Tibial artery (tissue), 4 donors: ENCODE data around the gene DDX31.

Experiments used
- DNase-seq, 2 donors: peaks; one replicate each; pipeline ENCODE4 v3.0.0-alpha.2; 2019
- H3K27ac ChIP-seq, 2 donors: fragments of 200-600 bp; sonication (generic) in 1 of 2; 1 replicate in 1 of 2; 2 replicates in 1 of 2; pipeline ENCODE4 v1.5.1; 2018 to 2019; ENCODE audit warnings: mild to moderate bottlenecking in 1 of 2
- H3K27me3 ChIP-seq, 2 donors: fragments of 200-600 bp; sonication (generic) in 1 of 2; one replicate each; pipeline versions ENCODE4 v1.5.1 to v1.6.0; 2016 to 2019
- H3K36me3 ChIP-seq, 3 donors: fragments of 200-600 bp; sonication (generic) in 2 of 3; one replicate each; pipeline ENCODE4 v1.5.1; 2016 to 2019; ENCODE audit warnings: mild to moderate bottlenecking in 2 of 3
- H3K4me1 ChIP-seq, 4 donors: fragments of 200-600 bp; sonication (generic) in 2 of 4; 1 replicate in 3 of 4; 2 replicates in 1 of 4; pipeline ENCODE4 v1.5.1; 2016 to 2019
- H3K4me3 ChIP-seq, 2 donors: fragments of 200-600 bp; sonication (generic) in 1 of 2; 1 replicate in 1 of 2; 2 replicates in 1 of 2; pipeline ENCODE4 v1.5.1; 2018 to 2019; ENCODE audit warnings: mild to moderate bottlenecking in 2 of 2
- H3K9me3 ChIP-seq, 3 donors: fragments of 200-600 bp; sonication (generic) in 1 of 3; one replicate each; pipeline ENCODE4 v1.5.1; 2016 to 2019
- CTCF ChIP-seq, 2 experiments: fragments of 200-600 bp in 1 of 2; fragments of 450-650 bp in 1 of 2; IDR thresholded peaks; one replicate each; pipeline ENCODE4 v1.5.1; 2017 to 2019; ENCODE audit warnings: antibody characterized with exemption in 2 of 2, mild to moderate bottlenecking in 1 of 2, moderate library complexity in 1 of 2
- intact Hi-C: fragments of 100-400 bp; cut with DNase I; formaldehyde crosslinking; loops from one replicate; pipeline ENCODE4 v1.15.0; 2023; ENCODE audit warnings: low total_unique reads

The DDX31 gene

GRCh38 chr9:132648283-132648682, 21.5 kb downstream of the DDX31 start:
- no peak for TF ChIP-seq CTCF (IDR thresholded peaks at IDR 0.05)
- intact Hi-C loops: no loop called here
- Histone ChIP-seq H3K36me3 (peaks cover 73 to 90% (median 89%) of the 10 kb centered on the region in 3 donors), H3K9me3 (no peaks in the 10 kb centered on the region), H3K4me1 (no peaks in the 10 kb centered on the region), H3K4me3 (no peak overlapping the region), H3K27ac (no peak overlapping the region), H3K27me3 (no peaks in the 10 kb centered on the region)
- DNase-seq: no peak

GRCh38 chr9:132647806-132648205, 22.0 kb downstream of the DDX31 start:
- H3K9me3 ChIP-seq: no peaks in the 10 kb centered on the region
- no peak for TF ChIP-seq CTCF (IDR thresholded peaks at IDR 0.05)
- DNase-seq: no peak
- H3K27ac ChIP-seq: no peak overlapping the region
- intact Hi-C loops: no loop called here
- H3K4me1 ChIP-seq: no peaks in the 10 kb centered on the region
- H3K4me3 ChIP-seq: no peak overlapping the region
- peaks cover 73 to 94% (median 93%) of the 10 kb centered on the region in 3 donors for H3K36me3 ChIP-seq
- H3K27me3 ChIP-seq: no peaks in the 10 kb centered on the region

GRCh38 chr9:132647355-132647754, 22.4 kb downstream of the DDX31 start:
- no peak overlapping the region for H3K27ac ChIP-seq
- no peak for TF ChIP-seq CTCF (IDR thresholded peaks at IDR 0.05)
- intact Hi-C loops: no loop called here

GRCh38 chr9:132646726-132647125, 23.1 kb downstream of the DDX31 start:
- Histone ChIP-seq H3K27ac (no peak overlapping the region), H3K27me3 (no peaks in the 10 kb centered on the region), H3K4me1 (no peaks in the 10 kb centered on the region), H3K36me3 (peaks cover 70 to 90% (median 87%) of the 10 kb centered on the region in 3 donors), H3K4me3 (no peak overlapping the region), H3K9me3 (no peaks in the 10 kb centered on the region)
- TF ChIP-seq CTCF (IDR thresholded peaks at IDR 0.05): no peak
- DNase-seq: no peak
- intact Hi-C loops: no loop called here

More at GRCh38 chr9:132647355-132647754, 22.4 kb downstream of the DDX31 start:
- Histone ChIP-seq H3K27me3 (no peaks in the 10 kb centered on the region), H3K36me3 (peaks cover 70 to 90% (median 89%) of the 10 kb centered on the region in 3 donors), H3K4me1 (no peaks in the 10 kb centered on the region), H3K4me3 (no peak overlapping the region), H3K9me3 (no peaks in the 10 kb centered on the region)
- DNase-seq: no peak

- H3K9me3 ChIP-seq: no peaks in the 10 kb centered on the region
- no peak overlapping the region for H3K27ac ChIP-seq
- intact Hi-C loops: no loop called here
- DNase-seq: no peak
- no peaks in the 10 kb centered on the region for H3K27me3 ChIP-seq
- no peaks in the 10 kb centered on the region for H3K4me1 ChIP-seq
- peaks cover 77 to 92% (median 87%) of the 10 kb centered on the region in 3 donors for H3K36me3 ChIP-seq
- H3K4me3 ChIP-seq: no peak overlapping the region
- no peak for TF ChIP-seq CTCF (IDR thresholded peaks at IDR 0.05)
These were observed 24.1 kb downstream of the DDX31 start for GRCh38 chr9:132645711-132646110.

- Histone ChIP-seq H3K27me3 (no peaks in the 10 kb centered on the region), H3K4me3 (no peak overlapping the region), H3K36me3 (peaks cover 77 to 92% (median 87%) of the 10 kb centered on the region in 3 donors), H3K9me3 (no peaks in the 10 kb centered on the region), H3K27ac (no peak overlapping the region), H3K4me1 (no peaks in the 10 kb centered on the region)
- no peak for DNase-seq
- TF ChIP-seq CTCF (IDR thresholded peaks at IDR 0.05): no peak
- intact Hi-C loops: no loop called here
These were observed 24.5 kb downstream of the DDX31 start for GRCh38 chr9:132645306-132645705.
